ENCODE measurements around the gene RBM3. TPM values are rescaled to one million over a fixed set of nuclear protein-coding genes. Genes with fewer than 3 reads are reported as not detected.
"Not testable (repeated sequence)": the region's sequence is repeated elsewhere in the genome, so short reads cannot be mapped to it uniquely, and the experiment has no call there.

The RBM3 gene
- 165 TPM for total RNA-seq (ENCODE audit: insufficient read depth, low replicate concordance)

GRCh38 chrX:48574270-48575266 lies at the start of gene RBM3:
Gene RBM3 (plus strand): TSS chrX:48574484. CDS start chrX:48575181, 697 bp downstream.
- DNase-seq (ENCODE audit: low spot score), result peak; percentile 96

GRCh38 chrX:48525853-48526252 lies 48.4 kb upstream of the RBM3 start:
- DNase-seq (ENCODE audit: low spot score), result not testable (repeated sequence)

DNA sequence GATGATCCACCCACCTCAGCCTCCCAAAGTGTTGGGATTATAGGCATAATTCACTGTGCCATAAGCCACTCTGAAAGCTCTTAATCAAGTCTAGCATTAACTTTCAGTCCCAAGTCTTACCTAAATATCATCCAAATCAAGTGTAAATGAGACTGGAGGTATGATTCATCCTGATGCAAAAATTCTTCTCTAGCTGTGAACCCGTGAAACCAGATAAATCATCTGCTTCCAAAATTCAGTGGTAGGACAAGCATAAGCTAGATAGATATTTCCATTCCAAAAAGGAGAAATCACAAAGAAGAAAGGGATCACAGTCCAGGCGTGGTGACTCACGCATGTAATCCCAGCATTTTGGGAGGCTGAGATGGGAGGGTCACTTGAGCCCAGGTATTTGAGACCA lies 43.5 kb upstream of the RBM3 start:
- no peak for DNase-seq (ENCODE audit: low spot score)

- no peak for DNase-seq (ENCODE audit: low spot score)
These were observed 42.8 kb upstream of the RBM3 start for GRCh38 chrX:48531358-48531959.

- no peak for DNase-seq (ENCODE audit: low spot score)
These were observed 42.1 kb upstream of the RBM3 start for GRCh38 chrX:48532161-48532560.

- no peak for DNase-seq (ENCODE audit: low spot score)
These were observed 41.1 kb upstream of the RBM3 start for GRCh38 chrX:48533165-48533564.

GRCh38 chrX:48538641-48539344 lies 35.5 kb upstream of the RBM3 start:
- no peak for DNase-seq (ENCODE audit: low spot score)

DNA sequence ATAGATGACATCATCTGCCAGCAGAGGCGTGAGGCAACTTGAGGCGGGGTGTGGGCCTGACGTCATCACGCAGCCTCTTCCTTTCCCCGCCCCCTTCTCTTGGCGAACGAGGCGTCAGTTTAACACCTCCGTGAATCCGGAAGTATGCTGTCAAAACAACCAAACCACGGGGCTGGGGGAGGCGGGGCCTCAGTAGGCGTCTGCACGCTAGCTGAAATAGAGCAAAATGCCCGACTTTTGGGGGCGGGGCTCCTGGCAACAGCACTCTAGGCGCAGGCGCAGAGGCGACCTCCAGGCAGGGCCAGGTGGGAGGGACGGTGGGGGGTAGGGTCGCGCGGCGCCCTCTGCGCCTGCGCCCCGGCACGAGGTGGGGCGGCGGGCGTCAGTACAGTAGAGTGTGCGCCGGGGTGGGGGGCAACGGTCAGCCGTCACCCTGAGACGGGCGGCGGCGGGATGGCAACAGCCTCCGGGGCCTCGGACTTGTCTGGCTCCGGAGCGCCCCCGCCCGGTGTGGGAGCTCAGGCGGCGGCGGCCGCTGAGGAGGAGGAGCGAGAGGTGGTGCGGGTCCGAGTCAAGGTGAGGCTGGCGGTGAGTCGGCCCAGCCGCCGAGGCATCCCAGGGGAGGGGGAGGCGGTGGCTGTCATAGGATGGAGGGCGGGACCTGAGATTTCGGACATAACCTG lies 34.8 kb upstream of the RBM3 start, which contains the start of gene TBC1D25:
Gene TBC1D25 (plus strand): TSS at position 370 of the 683 bp plus-strand sequence. CDS start 84 bp downstream, at position 454.
- peak; percentile 96 for DNase-seq (ENCODE audit: low spot score)

- peak; percentile 38 for DNase-seq (ENCODE audit: low spot score)
These were observed 34.3 kb upstream of the RBM3 start for GRCh38 chrX:48540028-48540375.

DNA sequence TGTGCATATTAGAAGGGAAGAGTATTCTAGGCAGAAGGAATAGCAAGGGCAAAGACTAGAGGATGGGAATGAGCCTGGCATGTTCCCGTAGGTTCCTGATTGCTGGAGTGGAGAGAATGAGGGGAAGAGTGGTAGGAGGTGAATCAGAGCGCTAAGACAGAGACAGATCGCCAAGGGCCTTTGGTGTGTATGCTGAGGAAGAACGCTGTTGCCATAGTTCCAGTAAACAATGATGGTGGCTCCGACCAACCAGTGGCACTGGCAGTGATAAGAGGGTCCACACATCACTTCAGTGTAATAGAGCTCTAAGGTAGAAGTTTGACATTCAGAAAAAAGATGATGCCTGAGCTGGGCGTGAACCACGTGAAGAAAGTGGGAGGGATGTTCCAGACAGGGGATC lies 33.8 kb upstream of the RBM3 start:
- DNase-seq (ENCODE audit: low spot score), result no peak

GRCh38 chrX:48541140-48541814 lies 33.0 kb upstream of the RBM3 start:
- no peak for DNase-seq (ENCODE audit: low spot score)

DNA sequence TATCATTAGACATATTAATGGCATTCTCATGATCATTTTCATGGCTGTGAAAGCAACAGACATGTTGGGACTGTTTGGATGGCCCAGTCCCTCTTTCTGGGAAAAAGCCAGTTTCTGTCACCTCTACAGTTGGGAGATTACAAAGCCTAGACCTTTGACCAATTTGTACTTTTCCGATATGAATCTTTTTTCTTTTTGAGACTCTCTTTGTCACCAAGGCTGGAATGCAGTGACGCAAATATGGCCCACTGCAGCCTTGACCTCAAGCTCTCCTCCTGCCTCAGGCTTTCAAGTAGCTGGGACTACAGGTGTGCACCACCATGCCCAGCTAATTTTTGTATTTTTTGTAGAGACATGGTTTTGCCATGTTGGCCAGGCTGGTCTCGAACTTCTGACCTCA lies 25.4 kb upstream of the RBM3 start:
- DNase-seq (ENCODE audit: low spot score), result no peak

DNA sequence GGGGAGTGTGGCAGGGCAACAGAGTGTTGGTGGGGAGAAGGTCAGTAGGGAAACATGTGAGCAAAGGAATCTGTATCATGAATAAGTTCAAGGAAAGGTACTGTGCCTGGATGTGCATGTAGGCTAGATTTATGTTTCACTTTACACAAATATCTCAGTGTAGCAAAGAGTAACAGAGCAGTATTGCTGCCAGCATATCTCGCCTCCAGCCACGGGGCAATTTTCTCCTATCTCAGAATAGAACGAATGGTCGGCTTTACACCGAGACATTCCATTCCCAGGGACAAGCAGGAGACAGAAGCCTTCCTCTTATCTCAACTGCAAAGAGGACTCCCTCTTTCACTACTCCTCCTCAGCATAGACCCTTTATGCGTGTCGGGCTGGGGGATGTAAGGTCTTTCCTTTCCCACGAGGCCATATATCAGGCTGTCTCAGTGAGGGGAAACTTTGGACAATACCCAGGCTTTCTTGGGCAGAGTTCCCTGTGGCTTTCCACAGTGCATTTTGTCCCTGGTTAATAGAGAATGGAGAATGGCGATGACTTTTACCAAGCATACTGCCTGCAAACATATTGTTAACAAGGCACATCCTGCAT lies 18.5 kb upstream of the RBM3 start:
- DNase-seq (ENCODE audit: low spot score), result not testable (repeated sequence)

GRCh38 chrX:48558271-48558670 lies 16.0 kb upstream of the RBM3 start:
- DNase-seq (ENCODE audit: low spot score), result no peak

DNA sequence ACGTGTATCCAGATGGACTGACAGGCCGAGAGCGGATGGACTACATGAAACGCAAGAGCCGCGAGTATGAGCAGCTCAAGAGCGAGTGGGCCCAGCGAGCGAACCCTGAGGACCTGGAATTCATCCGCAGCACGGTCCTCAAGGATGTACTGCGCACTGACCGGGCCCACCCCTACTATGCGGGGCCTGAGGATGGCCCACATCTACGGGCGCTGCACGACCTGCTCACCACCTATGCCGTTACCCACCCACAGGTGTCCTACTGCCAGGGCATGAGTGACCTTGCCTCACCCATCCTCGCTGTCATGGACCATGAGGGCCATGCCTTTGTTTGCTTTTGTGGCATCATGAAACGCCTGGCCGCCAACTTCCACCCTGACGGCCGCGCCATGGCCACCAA lies 14.6 kb upstream of the RBM3 start:
- no peak for DNase-seq (ENCODE audit: low spot score)

GRCh38 chrX:48560056-48560455 lies 14.2 kb upstream of the RBM3 start:
- no peak for DNase-seq (ENCODE audit: low spot score)

GRCh38 chrX:48560681-48561080 lies 13.6 kb upstream of the RBM3 start:
- DNase-seq (ENCODE audit: low spot score), result no peak

DNA sequence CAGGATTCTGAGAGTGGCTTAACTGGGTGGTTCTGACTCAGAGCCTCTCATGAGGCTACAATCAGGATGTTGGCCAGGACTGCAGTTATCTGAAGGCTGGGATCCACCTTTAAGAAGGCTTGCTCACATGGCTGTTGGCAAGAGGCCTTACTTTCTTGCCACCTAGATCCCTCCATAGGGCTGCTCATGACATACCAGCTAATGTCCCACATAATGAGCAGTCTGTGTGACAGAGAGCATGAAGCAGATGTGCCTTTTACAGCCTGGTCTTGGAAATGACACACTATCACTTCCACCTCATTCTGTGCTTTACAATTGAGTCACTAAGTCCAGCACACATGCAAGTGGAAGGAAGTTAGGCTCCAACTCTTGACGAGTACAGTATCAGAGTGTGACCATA lies 4.3 kb upstream of the RBM3 start:
- no peak for DNase-seq (ENCODE audit: low spot score)

DNA sequence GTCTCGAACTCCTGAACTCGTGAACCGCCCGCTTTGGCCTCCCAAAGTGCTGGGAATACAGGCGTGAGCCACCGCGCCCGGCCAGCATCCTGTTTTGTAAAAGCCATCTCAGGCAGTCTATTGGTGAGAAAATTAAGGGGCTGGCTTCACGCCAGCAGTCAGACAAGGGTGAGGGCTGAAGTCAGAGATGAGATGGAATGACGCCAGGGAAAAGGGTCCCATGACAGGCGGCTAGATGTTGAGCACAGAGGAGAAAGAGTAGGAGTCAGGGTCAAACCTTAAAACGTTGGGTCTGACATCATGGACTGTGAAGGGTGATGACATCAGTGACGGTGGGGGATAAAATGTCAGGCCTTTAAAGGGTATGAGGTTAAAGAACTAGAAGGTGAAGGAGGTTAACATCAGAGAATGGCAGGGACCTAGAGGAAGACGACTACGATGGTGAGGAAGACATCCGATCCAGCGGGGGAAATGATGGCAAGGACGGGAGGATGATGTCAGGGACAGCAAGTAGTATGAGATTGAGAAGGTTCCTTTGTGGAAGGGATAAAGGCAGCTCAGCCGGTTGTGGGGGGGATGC lies 504 bp upstream of the RBM3 start:
- no peak for DNase-seq (ENCODE audit: low spot score)

GRCh38 chrX:48575642-48576041 lies 1.4 kb downstream of the RBM3 start:
- no peak for DNase-seq (ENCODE audit: low spot score)
